ENCODE data around the gene AGRP.

Gene AGRP

DNA sequence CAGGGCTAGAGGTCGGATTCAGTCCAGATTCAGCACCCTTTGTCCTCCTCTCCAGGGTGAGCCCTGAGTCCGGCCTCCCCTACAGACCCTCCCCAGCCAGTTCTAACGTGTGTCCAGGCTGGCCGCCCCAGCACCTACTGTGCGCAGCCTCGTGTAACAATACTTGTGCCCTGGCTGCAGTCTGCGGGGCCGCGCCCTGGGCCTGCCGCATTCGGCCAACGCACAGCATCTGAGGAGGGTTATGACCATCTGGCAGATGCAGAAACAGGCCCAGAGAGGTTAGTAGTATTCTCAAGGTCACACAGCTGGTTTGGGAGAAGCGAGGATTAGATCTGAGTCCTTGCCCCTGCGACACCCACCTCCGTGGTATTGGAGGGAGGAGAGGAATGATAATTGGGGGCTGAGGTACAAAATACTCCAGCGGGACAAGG lies 46.2 kb upstream of the AGRP start:
- peaks cover 12% of the 10 kb centered on the region; the same call in 1 of the 2 replicates for H4K20me1 ChIP-seq (ENCODE audit: insufficient read depth, low read length)
- H2AFZ ChIP-seq (ENCODE audit: low read depth, low read length): peak overlapping the region; percentile 77; the same call in 1 of the 2 replicates
- H3K9ac ChIP-seq (ENCODE audit: low read depth, low read length): peak overlapping the region; percentile 78
- H3K4me3 ChIP-seq (ENCODE audit: low read depth in 1 of 2, low read length in 2 of 2): peak overlapping the region; percentile 52 to 67; a peak in 3 of 4 replicates
- peaks cover 36% of the 10 kb centered on the region for H3K4me1 ChIP-seq (ENCODE audit: insufficient read depth, low read length)
- ATAC-seq (ENCODE audit: insufficient read depth, low read depth): no peak
- no peak for TF ChIP-seq EZH2 (IDR thresholded peaks at IDR 0.05; ENCODE audit: borderline replicate concordance, low read depth, low read length, severe bottlenecking)
- TF ChIP-seq, protein P1, sequence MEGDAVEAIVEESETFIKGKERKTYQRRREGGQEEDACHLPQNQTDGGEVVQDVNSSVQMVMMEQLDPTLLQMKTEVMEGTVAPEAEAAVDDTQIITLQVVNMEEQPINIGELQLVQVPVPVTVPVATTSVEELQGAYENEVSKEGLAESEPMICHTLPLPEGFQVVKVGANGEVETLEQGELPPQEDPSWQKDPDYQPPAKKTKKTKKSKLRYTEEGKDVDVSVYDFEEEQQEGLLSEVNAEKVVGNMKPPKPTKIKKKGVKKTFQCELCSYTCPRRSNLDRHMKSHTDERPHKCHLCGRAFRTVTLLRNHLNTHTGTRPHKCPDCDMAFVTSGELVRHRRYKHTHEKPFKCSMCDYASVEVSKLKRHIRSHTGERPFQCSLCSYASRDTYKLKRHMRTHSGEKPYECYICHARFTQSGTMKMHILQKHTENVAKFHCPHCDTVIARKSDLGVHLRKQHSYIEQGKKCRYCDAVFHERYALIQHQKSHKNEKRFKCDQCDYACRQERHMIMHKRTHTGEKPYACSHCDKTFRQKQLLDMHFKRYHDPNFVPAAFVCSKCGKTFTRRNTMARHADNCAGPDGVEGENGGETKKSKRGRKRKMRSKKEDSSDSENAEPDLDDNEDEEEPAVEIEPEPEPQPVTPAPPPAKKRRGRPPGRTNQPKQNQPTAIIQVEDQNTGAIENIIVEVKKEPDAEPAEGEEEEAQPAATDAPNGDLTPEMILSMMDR (IDR thresholded peaks at IDR 0.05; ENCODE audit: borderline replicate concordance, extremely low read depth, low read length, poor library complexity, severe bottlenecking): no peak
- DNase-seq: no peak
- H3K9me3 ChIP-seq (ENCODE audit: insufficient read depth, low read length, severe bottlenecking): no peaks in the 10 kb centered on the region
- H3K4me2 ChIP-seq (ENCODE audit: insufficient read depth, low read length): peak overlapping the region; percentile 90
- H3K36me3 ChIP-seq (ENCODE audit: insufficient read depth, low read length): no peaks in the 10 kb centered on the region
- peaks cover 12% of the 10 kb centered on the region for H3K79me2 ChIP-seq (ENCODE audit: insufficient read depth, low read length)
- H3K27me3 ChIP-seq (ENCODE audit: insufficient read depth, low read length, poor library complexity): no peaks in the 10 kb centered on the region
- H3K27ac ChIP-seq (ENCODE audit: low read length): peak overlapping the region; percentile 58; the same call in 1 of the 2 replicates

DNA sequence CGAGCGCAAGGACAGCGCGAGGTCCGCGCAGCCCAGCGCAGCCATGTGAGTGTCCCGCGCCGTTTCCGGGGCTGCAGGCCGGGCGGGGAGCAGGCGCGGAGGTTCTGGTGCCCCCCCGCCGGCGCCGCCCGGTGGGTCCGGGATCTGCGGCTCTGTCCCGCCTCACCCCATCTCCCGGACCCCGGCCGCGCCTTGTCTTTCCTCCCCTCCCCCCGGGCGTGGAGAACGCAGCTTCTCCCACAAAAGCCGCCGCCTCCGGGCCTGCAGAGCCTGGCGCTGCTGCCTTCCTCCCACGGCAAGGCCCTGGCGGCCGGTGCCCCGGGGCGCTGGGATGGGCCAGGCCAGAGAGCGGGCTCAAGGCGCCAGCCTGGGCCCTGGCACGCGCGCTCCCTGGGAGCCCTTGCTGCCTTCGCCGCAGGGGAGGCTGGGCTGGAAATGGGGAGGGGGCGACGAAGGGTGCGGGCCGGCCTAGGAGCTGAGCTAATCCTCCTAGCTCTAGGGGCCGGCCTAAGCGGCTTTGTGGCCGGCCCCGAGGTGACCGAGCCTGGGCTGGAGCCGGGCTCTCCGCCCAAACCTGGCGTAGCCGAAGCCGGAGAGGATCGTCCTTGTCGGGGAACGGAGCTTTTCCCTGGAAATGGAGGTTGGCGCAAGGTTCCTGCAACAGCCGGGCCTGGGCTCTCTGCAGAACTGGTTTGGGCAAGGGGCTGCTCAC lies 45.7 kb upstream of the AGRP start:
- peak overlapping the region; percentile 52 to 67 for H3K4me3 ChIP-seq (ENCODE audit: low read depth in 1 of 2, low read length in 2 of 2)
- H3K36me3 ChIP-seq (ENCODE audit: insufficient read depth, low read length): no peaks in the 10 kb centered on the region
- peak; percentile 45 for DNase-seq
- H3K4me1 ChIP-seq (ENCODE audit: insufficient read depth, low read length): peaks cover 32% of the 10 kb centered on the region
- peak overlapping the region; percentile 90 for H3K4me2 ChIP-seq (ENCODE audit: insufficient read depth, low read length)
- H3K9me3 ChIP-seq (ENCODE audit: insufficient read depth, low read length, severe bottlenecking): no peaks in the 10 kb centered on the region
- peak overlapping the region; percentile 58; the same call in 1 of the 2 replicates for H3K27ac ChIP-seq (ENCODE audit: low read length)
- peaks cover 12% of the 10 kb centered on the region for H3K79me2 ChIP-seq (ENCODE audit: insufficient read depth, low read length)
- peak overlapping the region; percentile 77 for H2AFZ ChIP-seq (ENCODE audit: low read depth, low read length)
- H3K9ac ChIP-seq (ENCODE audit: low read depth, low read length): peak overlapping the region; percentile 78
- peaks cover 12% of the 10 kb centered on the region; the same call in 1 of the 2 replicates for H4K20me1 ChIP-seq (ENCODE audit: insufficient read depth, low read length)
- TF ChIP-seq EZH2 (IDR thresholded peaks at IDR 0.05; ENCODE audit: borderline replicate concordance, low read depth, low read length, severe bottlenecking): no peak
- TF ChIP-seq, protein P1 (IDR thresholded peaks at IDR 0.05; ENCODE audit: borderline replicate concordance, extremely low read depth, low read length, poor library complexity, severe bottlenecking): no peak
- ATAC-seq (ENCODE audit: insufficient read depth, low read depth): peak; percentile 66
- no peaks in the 10 kb centered on the region for H3K27me3 ChIP-seq (ENCODE audit: insufficient read depth, low read length, poor library complexity)

DNA sequence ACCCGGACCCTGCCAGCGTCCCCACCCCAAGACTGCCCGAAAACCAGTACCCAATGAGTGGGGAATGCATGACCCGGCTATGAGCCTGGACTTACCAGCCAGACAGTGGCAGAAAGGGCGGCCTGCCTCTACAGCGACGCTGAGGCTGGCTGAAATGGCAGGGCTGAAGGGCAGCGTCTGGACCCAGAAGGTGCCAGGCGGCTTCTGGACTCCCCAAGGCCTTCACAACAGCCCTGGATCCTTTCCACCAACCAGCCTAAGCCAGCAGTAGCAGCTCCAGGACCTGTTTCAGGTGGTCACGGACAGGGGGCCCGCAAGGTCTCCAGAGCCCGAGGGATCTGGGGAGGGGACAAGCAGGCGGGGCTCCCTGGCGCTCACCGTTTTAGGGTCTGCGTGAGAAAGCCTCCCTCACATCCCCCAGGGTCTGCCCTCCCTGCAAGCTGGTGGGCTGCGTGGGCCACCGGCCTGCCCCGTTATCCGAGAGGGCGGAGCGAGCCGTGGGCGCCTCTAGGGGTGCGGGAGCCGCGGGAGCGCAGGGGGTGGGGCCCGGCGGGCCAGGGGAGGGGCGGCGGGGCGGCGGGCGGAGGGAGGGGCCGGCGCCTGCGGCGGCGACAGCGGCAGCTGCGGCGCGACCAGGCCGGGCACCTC lies 45.0 kb upstream of the AGRP start, which contains the start of gene RIPOR1:
RIPOR1 (plus strand) TSS at position 608 of the 648 bp plus-strand sequence. CDS start 9,618 bp downstream, outside the sequence.
- H3K27ac ChIP-seq (ENCODE audit: low read length): peak within 1 kb of the TSS; percentile 58; the same call in 1 of the 2 replicates
- peak; percentile 71 for ATAC-seq (ENCODE audit: insufficient read depth, low read depth)
- peaks cover 10% of the 10 kb centered on the region; the same call in 1 of the 2 replicates for H4K20me1 ChIP-seq (ENCODE audit: insufficient read depth, low read length)
- no peaks in the 10 kb centered on the region for H3K36me3 ChIP-seq (ENCODE audit: insufficient read depth, low read length)
- H3K4me2 ChIP-seq (ENCODE audit: insufficient read depth, low read length): peak within 1 kb of the TSS; percentile 90
- no peak for TF ChIP-seq EZH2 (IDR thresholded peaks at IDR 0.05; ENCODE audit: borderline replicate concordance, low read depth, low read length, severe bottlenecking)
- TF ChIP-seq, protein P1 (IDR thresholded peaks at IDR 0.05; ENCODE audit: borderline replicate concordance, extremely low read depth, low read length, poor library complexity, severe bottlenecking): peak; percentile 13
- H3K9me3 ChIP-seq (ENCODE audit: insufficient read depth, low read length, severe bottlenecking): no peaks in the 10 kb centered on the region
- H3K79me2 ChIP-seq (ENCODE audit: insufficient read depth, low read length): peaks cover 12% of the 10 kb centered on the region
- peak within 1 kb of the TSS; percentile 77 for H2AFZ ChIP-seq (ENCODE audit: low read depth, low read length)
- peaks cover 32% of the 10 kb centered on the region for H3K4me1 ChIP-seq (ENCODE audit: insufficient read depth, low read length)
- H3K9ac ChIP-seq (ENCODE audit: low read depth, low read length): peak within 1 kb of the TSS; percentile 78
- H3K4me3 ChIP-seq (ENCODE audit: low read depth in 1 of 2, low read length in 2 of 2): peak within 1 kb of the TSS; percentile 52 to 67
- no peaks in the 10 kb centered on the region for H3K27me3 ChIP-seq (ENCODE audit: insufficient read depth, low read length, poor library complexity)
- DNase-seq: peak; percentile 56
